Right lobe of liver (tissue), 6 donors: ENCODE measurements around the gene SPATA46. TPM values are rescaled to one million over a fixed set of nuclear protein-coding genes. Genes with fewer than 3 reads are reported as not detected.

Source experiments
- ATAC-seq, 4 donors: fragments of 200-7000 bp; cut with Tn5 transposase; one replicate each; pipeline ENCODE4 v1.9.1; 2020; ENCODE audit warnings: mild to moderate bottlenecking in 4 of 4, moderate library complexity in 4 of 4
- DNase-seq, 3 donors: peaks; one replicate each; pipeline ENCODE4 v3.0.0-alpha.2; 2020
- H3K27ac ChIP-seq, 3 donors: fragments of 200-600 bp; one replicate each; pipeline ENCODE4 v1.8.0; 2022
- H3K27me3 ChIP-seq, 2 donors: fragments of 200-600 bp; one replicate each; pipeline ENCODE4 v1.8.0; 2022
- H3K36me3 ChIP-seq, 4 donors: fragments of 200-600 bp; sonication (generic) in 1 of 4; one replicate each; pipeline versions ENCODE4 v1.5.1 to v1.8.0; 2017 to 2022; ENCODE audit warnings: control low read depth in 1 of 4
- H3K4me1 ChIP-seq, 4 donors: fragments of 200-600 bp; sonication (generic) in 1 of 4; one replicate each; pipeline versions ENCODE4 v1.5.1 to v1.8.0; 2017 to 2022; ENCODE audit warnings: control low read depth in 1 of 4
- H3K4me3 ChIP-seq, 3 donors: fragments of 200-600 bp; one replicate each; pipeline ENCODE4 v1.8.0; 2022
- H3K9me3 ChIP-seq, 4 donors: fragments of 200-600 bp; sonication (generic) in 1 of 4; one replicate each; pipeline versions ENCODE4 v1.5.1 to v1.8.0; 2017 to 2022; ENCODE audit warnings: control low read depth in 1 of 4
- CTCF ChIP-seq, 4 donors: fragments of 200-600 bp in 3 of 4; fragments of 450-650 bp in 1 of 4; IDR thresholded peaks; one replicate each; pipeline versions ENCODE4 v1.5.1 to v1.8.0; 2016 to 2022; ENCODE audit warnings: antibody characterized with exemption in 4 of 4, mild to moderate bottlenecking in 2 of 4
- POLR2A ChIP-seq: fragments of 450-650 bp; IDR thresholded peaks from one replicate; pipeline ENCODE4 v1.6.1; 2017; ENCODE audit warnings: antibody characterized with exemption, mild to moderate bottlenecking
- WGBS: methylation state at CpG from one replicate; pipeline ENCODE4 v1.1.6; 2018; ENCODE audit warnings: low coverage, low lambda C conversion rate; ENCODE audit not compliant: insufficient coverage; ENCODE audit errors: missing lambda C conversion rate; 5-methylcytosine and 5-hydroxymethylcytosine counted together
- intact Hi-C, 2 donors: fragments of 100-400 bp; cut with DNase I; formaldehyde crosslinking; loops; one replicate each; pipeline versions ENCODE4 v1.11.2 to v1.14.1; 2022
- total RNA-seq, 6 experiments: library from RNA; depleted of rRNA in 2 of 6; stranded (reverse); fragments of >200 nt in 2 of 6; fragmentation: NEBNext Ultra II Directional in 3 of 6; extraction: Animal tissue kit (Norgen Biotek cat#: 25700) in 3 of 6; gene quantifications; one replicate each; pipeline versions ENCODE4 v1.1.0 to v1.2.4, GENCODE V29; 2016 to 2023
- donor health status: DM: no; HTN: yes; CAD: no.
- donor health status: DM: no; HTN: no; CAD: no.
- donor health status: DM: no; HTN: no; CAD: no.
- donor health status: DM: no; HTN: yes; CAD: no.
- donor health status: DM: no; HTN: yes; CAD: no.

Gene SPATA46
- total RNA-seq, 6 experiments from 2014 or later, result not detected

GRCh38 chr1:162386292-162387225 is 9.9 kb upstream of the SPATA46 start:
- intact Hi-C loops, result loop anchor here in 1 of 2 donors (10.0 kb wide), 1 partner anchor 332 kb away; no protein-coding TSS in a partner anchor
- H3K27me3 ChIP-seq, result no peaks in the 10 kb centered on the region
- peak overlapping the region in 2 of 3 donors; percentile 92 to 95 for H3K27ac ChIP-seq
- WGBS, result 89% methylated on average over 5 of the region's 8 CpGs
- H3K4me3 ChIP-seq, result no peak overlapping the region
- TF ChIP-seq CTCF (IDR thresholded peaks at IDR 0.05) (no peak), POLR2A (no peak)
- H3K9me3 ChIP-seq, result no peaks in the 10 kb centered on the region
- peaks cover 0 to 9% (median 0%) of the 10 kb centered on the region in 4 donors for H3K36me3 ChIP-seq
- peaks cover 0 to 31% (median 3%) of the 10 kb centered on the region in 4 donors for H3K4me1 ChIP-seq
- ATAC-seq (no peak), DNase-seq (no peak)

- intact Hi-C loops, result loop anchor here in 1 of 2 donors (10.0 kb wide), 1 partner anchor 331 kb away; no protein-coding TSS in a partner anchor
- Histone ChIP-seq H3K4me1 (peaks cover 0 to 34% (median 3%) of the 10 kb centered on the region in 4 donors), H3K27ac (peak overlapping the region in 1 of 3 donors; percentile 9), H3K36me3 (peaks cover 0 to 9% (median 0%) of the 10 kb centered on the region in 4 donors), H3K4me3 (no peak overlapping the region), H3K27me3 (no peaks in the 10 kb centered on the region), H3K9me3 (no peaks in the 10 kb centered on the region)
- ATAC-seq (no peak), DNase-seq (no peak)
- WGBS, result no CpG with 5 or more reads among the region's 3 CpGs
- TF ChIP-seq POLR2A (no peak), CTCF (IDR thresholded peaks at IDR 0.05) (no peak)
Measured at GRCh38 chr1:162385702-162386101, 9.0 kb upstream of the SPATA46 start.

- Histone ChIP-seq H3K9me3 (no peaks in the 10 kb centered on the region), H3K4me1 (peaks cover 0 to 34% (median 3%) of the 10 kb centered on the region in 4 donors), H3K27ac (peak overlapping the region in 1 of 3 donors; percentile 9), H3K27me3 (no peaks in the 10 kb centered on the region), H3K36me3 (peaks cover 0 to 9% (median 0%) of the 10 kb centered on the region in 4 donors), H3K4me3 (no peak overlapping the region)
- TF ChIP-seq POLR2A (no peak), CTCF (IDR thresholded peaks at IDR 0.05) (no peak)
- intact Hi-C loops, result loop anchor here in 1 of 2 donors (10.0 kb wide), 1 partner anchor 330 kb away; no protein-coding TSS in a partner anchor
- 58% methylated on average over 2 of the region's 3 CpGs for WGBS
- no peak for DNase-seq
- ATAC-seq, result no peak
Measured at GRCh38 chr1:162385280-162385623, 8.6 kb upstream of the SPATA46 start.

- intact Hi-C loops, result loop anchor here in 1 of 2 donors (10.0 kb wide), 1 partner anchor 330 kb away; no protein-coding TSS in a partner anchor
- no peak for ATAC-seq
Measured at GRCh38 chr1:162384601-162385279, 8.1 kb upstream of the SPATA46 start.

More at GRCh38 chr1:162384601-162385279, 8.1 kb upstream of the SPATA46 start:
- no peaks in the 10 kb centered on the region for H3K9me3 ChIP-seq
- peaks cover 0 to 34% (median 3%) of the 10 kb centered on the region in 4 donors for H3K4me1 ChIP-seq
- peaks cover 0 to 9% (median 0%) of the 10 kb centered on the region in 4 donors for H3K36me3 ChIP-seq
- no peaks in the 10 kb centered on the region for H3K27me3 ChIP-seq
- no peak for TF ChIP-seq CTCF (IDR thresholded peaks at IDR 0.05)
- TF ChIP-seq POLR2A, result no peak
- WGBS, result 92% methylated on average over 2 of the region's 10 CpGs
- no peak overlapping the region for H3K4me3 ChIP-seq
- DNase-seq, result no peak
- no peak overlapping the region for H3K27ac ChIP-seq
